ENCODE results near the gene ACSM5. TPM values are rescaled to one million over a fixed set of nuclear protein-coding genes. Genes with fewer than 3 reads are reported as not detected.

The ACSM5 gene
- total and polyA plus RNA-seq, 2 experiments from 2014 or later, result not detected

GRCh38 chr16:20398603-20399002 lies 10.7 kb upstream of the ACSM5 start:
- TF ChIP-seq CREB1 (CRISPR knock-in tag; IDR thresholded peaks at IDR 0.05; ENCODE audit: low read depth) (no peak), REST (IDR thresholded peaks at IDR 0.05; ENCODE audit: unreplicated experiment) (no peak), STAT1 (IDR thresholded peaks at IDR 0.05; ENCODE audit: unreplicated experiment) (no peak), EZH2 (IDR thresholded peaks at IDR 0.05; ENCODE audit: low read depth, unreplicated experiment) (no peak), ZNF331 (CRISPR knock-in tag; IDR thresholded peaks at IDR 0.05; ENCODE audit: low read depth) (no peak)
- Mint-ChIP-seq H3K27ac (no peak overlapping the region), H3K4me1 (peaks cover 4% of the 10 kb centered on the region; the same call in 2 of the 3 replicates), H3K27me3 (ENCODE audit: insufficient read depth, low read depth, poor library complexity) (peaks cover 1% of the 10 kb centered on the region), H3K4me3 (no peak overlapping the region), H3K36me3 (ENCODE audit: low read depth) (no peaks in the 10 kb centered on the region), H3K9me3 (no peaks in the 10 kb centered on the region)
- Histone ChIP-seq H3K4me1 (ENCODE audit: insufficient read depth) (no peaks in the 10 kb centered on the region), H2AFZ (no peak overlapping the region), H3K4me2 (no peak overlapping the region), H3K9me2 (ENCODE audit: insufficient read depth) (peaks cover 3% of the 10 kb centered on the region; the same call in 1 of the 2 replicates), H4K20me1 (replicated peaks; ENCODE audit: insufficient read depth) (no peaks in the 10 kb centered on the region), H3K79me2 (replicated peaks; ENCODE audit: insufficient read depth) (no peaks in the 10 kb centered on the region), H3F3A (replicated peaks; ENCODE audit: low read depth) (no peaks in the 10 kb centered on the region), H3K4me3 (no peak overlapping the region), H3K27me3 (ENCODE audit: insufficient read depth) (no peaks in the 10 kb centered on the region), H3K36me3 (ENCODE audit: insufficient read depth) (no peaks in the 10 kb centered on the region), H3K27ac (ENCODE audit: low read depth) (no peak overlapping the region)
- DNase-seq (ENCODE audit: low spot score) (no peak), ATAC-seq (no peak)

- Mint-ChIP-seq H3K27ac (no peak overlapping the region), H3K4me1 (no peaks in the 10 kb centered on the region), H3K27me3 (ENCODE audit: insufficient read depth, low read depth, poor library complexity) (peaks cover 1% of the 10 kb centered on the region), H3K9me3 (no peaks in the 10 kb centered on the region), H3K36me3 (ENCODE audit: low read depth) (no peaks in the 10 kb centered on the region), H3K4me3 (no peak overlapping the region)
- DNase-seq (ENCODE audit: low spot score) (no peak), ATAC-seq (no peak)
- H2AFZ ChIP-seq, result no peak overlapping the region
- H3K9me2 ChIP-seq (ENCODE audit: insufficient read depth), result peaks cover 3% of the 10 kb centered on the region; the same call in 1 of the 2 replicates
- H3F3A ChIP-seq (replicated peaks; ENCODE audit: low read depth), result no peaks in the 10 kb centered on the region
- no peak overlapping the region for H3K4me3 ChIP-seq
- H3K4me2 ChIP-seq, result no peak overlapping the region
- no peaks in the 10 kb centered on the region for H3K27me3 ChIP-seq (ENCODE audit: insufficient read depth)
- H3K4me1 ChIP-seq (ENCODE audit: insufficient read depth), result no peaks in the 10 kb centered on the region
- TF ChIP-seq STAT1 (IDR thresholded peaks at IDR 0.05; ENCODE audit: unreplicated experiment) (no peak), ZNF462 (CRISPR knock-in tag; IDR thresholded peaks at IDR 0.05) (no peak), EZH2 (IDR thresholded peaks at IDR 0.05; ENCODE audit: low read depth, unreplicated experiment) (no peak)
- H3K36me3 ChIP-seq (ENCODE audit: insufficient read depth), result no peaks in the 10 kb centered on the region
- H3K27ac ChIP-seq (ENCODE audit: low read depth), result no peak overlapping the region
- no peaks in the 10 kb centered on the region for H4K20me1 ChIP-seq (replicated peaks; ENCODE audit: insufficient read depth)
- no peaks in the 10 kb centered on the region for H3K79me2 ChIP-seq (replicated peaks; ENCODE audit: insufficient read depth)
Measured at GRCh38 chr16:20399185-20399584, 10.1 kb upstream of the ACSM5 start.

All from GM23338 (cell line).